HG03045 (cell line): ENCODE results near the gene KANSL3.

Experiments
- ATAC-seq: cut with Tn5 transposase; IDR thresholded peaks from one replicate; pipeline ENCODE4 v1.9.1; 2021; ENCODE audit warnings: mild to moderate bottlenecking, moderate library complexity; ENCODE audit not compliant: unreplicated experiment

KANSL3 gene

DNA sequence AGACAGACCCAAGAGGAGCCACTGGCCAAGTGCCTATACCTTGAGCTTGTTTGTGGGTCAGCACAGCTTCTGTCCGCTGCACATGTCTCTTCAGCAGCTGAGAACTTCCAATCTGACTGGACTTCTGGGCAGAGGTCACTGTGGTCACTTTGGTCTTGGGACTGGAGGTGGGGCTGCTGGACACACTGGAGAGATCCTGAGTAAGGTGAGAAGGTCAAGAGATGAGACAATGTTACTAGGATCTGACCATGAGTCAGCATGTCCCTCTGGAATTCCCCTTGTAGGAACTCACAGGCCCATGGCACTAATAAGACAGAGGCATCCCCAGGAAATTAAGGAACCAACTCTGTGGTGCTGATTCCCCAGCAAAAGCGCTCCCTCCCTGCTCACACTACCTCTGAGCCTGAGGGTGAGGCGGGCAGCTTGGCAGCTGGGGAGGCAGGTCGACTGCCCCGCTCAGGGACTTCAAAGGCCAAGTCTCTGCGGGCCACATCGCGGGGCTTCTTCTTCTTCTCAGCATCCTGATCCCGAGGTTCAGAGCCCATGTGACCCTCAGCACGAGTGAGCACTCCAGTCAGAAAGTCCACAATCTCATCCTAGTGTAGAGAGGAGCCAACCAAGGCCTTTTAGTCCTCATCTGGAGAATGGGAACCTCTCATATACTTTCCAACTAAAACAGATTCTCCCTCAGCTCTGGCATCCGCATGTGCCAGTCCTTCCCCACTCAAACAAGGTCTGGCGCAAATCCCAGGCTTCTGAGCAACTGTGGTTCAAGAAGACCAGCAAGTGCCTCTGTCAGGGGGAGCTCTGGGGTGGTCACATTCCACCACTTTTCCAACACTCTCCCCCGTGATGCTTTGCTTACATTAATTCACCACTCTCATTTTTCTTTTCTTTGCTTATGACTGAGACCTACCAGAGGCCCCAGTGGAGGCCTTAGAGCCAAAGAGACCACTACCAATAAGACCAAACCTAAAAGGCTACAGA is 29.4 kb downstream of the KANSL3 start:
- no peak for ATAC-seq

DNA sequence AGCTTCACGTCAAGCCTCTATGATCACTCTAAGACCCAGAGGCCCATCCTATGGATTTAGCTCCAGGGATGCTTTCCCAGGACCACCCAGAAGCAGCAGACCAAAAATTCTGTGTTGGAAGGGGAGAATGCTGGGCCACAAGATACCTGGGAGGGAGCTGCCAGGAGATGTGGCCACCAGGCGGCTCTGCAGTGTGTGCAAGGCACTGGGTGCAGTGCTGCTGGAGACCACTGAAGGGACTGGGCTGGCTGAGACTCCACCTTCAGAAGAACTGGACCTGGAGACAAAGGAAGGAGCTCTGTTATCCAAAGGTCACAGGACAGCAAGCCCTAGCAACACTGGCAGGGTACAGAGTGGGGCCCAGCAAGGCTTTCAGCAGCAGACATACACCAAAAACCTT is 34.0 kb downstream of the KANSL3 start:
- no peak for ATAC-seq

DNA sequence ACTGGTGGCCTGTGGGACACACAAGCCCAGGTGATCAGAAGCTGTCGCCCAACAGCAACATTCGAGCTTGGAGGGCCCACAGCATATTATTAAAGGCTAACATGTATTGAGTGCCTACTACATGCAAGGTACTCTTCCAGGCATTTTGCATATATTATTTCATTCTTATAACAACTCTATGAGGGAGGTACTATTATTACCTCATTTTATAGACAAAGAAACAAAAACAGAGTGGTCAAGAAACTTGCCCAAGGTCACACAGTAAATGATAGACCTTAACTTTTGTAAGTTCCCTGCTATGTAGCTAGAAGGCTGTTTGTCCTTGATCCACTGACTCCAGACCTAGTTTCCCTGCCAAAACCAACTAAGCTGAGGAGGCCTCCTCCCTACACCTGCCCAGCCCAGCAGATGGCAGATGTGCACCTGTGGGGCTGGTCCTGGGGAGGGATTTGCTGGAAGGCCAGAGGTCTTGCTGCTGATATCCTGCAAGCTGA is 35.7 kb downstream of the KANSL3 start:
- no peak for ATAC-seq

DNA sequence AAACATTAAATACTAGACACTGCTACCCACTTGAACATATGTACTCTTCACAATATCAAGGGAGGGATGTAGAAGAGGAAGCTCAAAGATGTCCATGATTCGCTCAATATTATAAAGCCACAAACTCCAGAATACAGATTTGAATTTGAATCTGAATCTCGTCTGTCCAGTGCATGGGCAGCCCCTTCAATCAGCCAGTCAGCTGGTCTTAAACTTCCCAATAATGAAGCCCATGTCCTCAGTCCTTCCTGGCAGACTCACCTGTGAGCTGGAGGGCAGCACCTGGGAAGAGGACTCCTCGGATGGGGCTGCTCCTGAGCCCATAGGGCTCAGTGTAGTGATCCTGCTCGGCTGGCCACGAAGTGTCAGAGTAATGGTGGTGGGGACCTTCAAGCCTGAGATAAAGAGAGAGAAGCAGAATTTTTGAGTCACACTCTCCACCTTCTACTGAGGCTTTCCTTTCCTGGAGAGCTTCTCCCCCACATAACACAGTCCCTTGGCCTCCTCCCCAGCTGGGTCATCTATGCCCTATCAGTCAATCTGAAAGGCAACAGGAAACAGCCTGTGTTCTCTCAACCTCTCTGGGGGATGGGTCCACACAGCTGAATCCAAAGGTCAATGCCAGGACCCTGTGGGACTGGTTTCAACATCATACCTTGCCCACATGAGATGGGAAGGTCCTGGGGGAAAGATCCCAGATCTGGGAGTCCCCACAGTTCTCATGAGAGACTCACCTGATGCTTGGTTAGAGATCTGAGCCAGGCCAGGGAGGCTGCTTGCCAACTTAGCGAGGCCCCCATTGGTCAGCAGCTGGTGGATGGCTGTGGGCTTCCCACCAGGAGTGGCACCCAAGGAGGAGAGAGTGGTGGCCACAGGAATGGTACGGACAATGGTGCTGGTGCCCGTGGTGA is 36.5 kb downstream of the KANSL3 start:
- ATAC-seq = no peak

GRCh38 chr2:96599941-96600340 is 38.2 kb downstream of the KANSL3 start:
- no peak for ATAC-seq

GRCh38 chr2:96596596-96596995 is 41.5 kb downstream of the KANSL3 start:
- ATAC-seq = no peak

DNA sequence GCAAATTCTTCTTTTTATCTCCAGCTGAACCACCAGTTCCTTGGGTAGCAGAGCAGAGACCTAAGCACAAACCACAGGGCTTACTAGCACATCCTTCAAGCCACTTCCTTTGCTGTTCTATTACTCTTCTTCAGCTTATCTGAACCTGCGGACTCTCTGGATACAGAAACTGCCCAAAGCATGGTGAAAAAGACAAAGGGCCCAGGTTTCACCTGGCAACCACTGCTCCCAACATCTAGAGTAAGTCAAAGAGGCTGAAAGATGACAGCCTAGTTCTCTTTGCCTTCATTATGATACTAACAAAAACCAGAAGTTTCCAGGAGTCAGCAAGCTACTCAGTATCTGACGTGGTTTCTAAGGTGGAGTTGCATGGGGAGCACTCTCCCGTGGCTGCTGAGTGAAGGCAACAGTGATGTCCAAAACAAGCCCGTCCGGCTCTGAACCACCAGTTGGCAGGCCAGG is 43.4 kb downstream of the KANSL3 start:
- ATAC-seq = no peak

DNA sequence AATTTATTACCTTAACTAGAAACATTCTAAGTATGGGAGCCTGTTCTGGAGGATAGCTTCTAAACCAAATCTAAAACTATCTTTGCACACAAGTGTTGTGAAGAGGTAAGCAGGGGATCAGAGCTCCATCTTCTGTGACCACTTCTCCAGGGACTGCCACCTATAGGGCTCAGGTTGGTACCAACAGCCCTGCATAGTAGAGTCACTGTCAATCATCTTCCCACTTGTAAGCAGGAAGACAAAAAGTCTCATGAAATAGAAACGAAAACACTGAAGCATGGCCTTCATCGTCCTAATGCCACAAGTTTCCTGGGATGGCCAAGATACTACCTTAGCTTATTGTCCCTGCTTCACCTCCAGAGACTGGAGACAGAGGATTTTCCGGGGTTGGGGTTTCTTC is 43.8 kb downstream of the KANSL3 start:
- ATAC-seq = no peak

DNA sequence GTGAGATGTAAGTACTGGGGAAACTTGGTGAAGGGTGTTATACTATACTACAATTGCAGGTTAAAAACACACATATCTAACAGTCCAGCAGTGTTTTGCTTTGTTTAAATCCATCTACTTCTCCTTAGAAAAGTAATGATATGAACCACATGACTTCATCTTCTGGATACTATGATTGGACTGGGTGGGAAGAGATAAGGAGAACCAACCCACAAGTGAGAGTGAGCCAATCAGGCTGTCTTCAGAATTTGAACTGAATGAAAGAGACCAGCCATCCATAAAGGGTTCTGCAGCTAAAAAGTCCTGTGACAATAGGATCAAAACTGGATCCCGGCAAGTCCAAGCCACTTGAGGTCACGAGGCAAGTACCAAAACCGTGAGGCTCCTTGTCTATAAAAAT is 46.6 kb downstream of the KANSL3 start:
- ATAC-seq = no peak

- no peak for ATAC-seq
These were observed 47.1 kb downstream of the KANSL3 start for GRCh38 chr2:96591054-96591453.

GRCh38 chr2:96587843-96588242 is 50.3 kb downstream of the KANSL3 start:
- ATAC-seq = no peak

DNA sequence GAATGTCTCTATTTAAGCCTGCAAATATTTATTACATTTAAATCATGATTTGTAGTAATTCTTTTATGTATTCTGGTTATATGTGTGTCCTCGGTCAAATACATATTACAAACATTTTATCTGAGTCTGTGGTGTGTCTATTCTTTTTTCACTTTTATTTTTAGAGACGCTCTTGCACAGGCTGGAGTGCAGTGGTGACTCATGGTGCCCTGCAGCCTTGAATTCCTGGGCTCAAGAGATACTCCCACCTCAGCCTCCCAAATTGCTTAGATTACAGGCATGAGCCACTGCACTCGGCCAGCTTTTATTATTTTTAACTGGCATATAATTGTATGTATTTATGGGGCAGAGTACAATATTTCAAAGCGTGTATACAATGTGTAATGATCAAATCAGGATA is 54.1 kb downstream of the KANSL3 start:
- ATAC-seq = no peak

GRCh38 chr2:96580771-96581170 is 57.3 kb downstream of the KANSL3 start:
- no peak for ATAC-seq

DNA sequence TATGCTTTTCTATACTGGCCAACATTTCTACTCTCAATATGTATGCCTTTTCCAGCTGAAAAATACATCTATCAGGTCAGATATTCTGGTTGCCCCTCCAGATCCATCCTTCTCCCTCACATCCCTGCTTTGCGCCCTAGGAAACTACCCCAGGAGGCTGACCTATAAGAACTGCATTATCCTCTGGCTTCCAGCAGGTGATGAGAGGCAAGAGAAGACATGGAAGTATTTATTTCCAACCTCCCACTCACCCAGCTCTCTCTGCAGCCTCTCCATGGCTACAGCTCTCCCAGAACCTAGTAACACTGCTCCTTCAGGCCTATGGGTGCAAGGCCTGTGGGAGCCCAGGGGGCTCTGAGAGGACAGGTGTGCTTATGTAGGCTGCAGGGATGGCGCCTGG is 58.7 kb downstream of the KANSL3 start:
- no peak for ATAC-seq

- no peak for ATAC-seq
These were observed 59.4 kb downstream of the KANSL3 start for GRCh38 chr2:96578731-96579130.

DNA sequence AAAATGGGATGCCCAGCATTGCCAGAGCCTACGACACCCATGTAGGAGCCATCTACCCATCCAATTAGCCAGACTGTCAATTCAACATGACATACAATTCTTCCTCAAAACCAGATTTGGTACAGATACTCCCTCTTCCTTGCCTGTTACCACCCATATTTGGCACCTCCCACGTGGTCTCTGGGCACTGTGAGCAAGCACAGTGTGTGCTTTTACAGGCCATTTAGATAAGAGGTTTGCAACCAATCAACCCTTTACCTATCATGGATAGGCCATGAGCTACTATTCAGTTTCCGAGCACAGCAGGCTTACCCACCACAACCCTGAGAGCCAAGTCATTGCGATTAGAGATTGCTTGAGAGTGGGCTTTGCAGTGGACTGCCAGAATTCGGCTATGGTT is 60.6 kb downstream of the KANSL3 start:
- ATAC-seq = no peak

DNA sequence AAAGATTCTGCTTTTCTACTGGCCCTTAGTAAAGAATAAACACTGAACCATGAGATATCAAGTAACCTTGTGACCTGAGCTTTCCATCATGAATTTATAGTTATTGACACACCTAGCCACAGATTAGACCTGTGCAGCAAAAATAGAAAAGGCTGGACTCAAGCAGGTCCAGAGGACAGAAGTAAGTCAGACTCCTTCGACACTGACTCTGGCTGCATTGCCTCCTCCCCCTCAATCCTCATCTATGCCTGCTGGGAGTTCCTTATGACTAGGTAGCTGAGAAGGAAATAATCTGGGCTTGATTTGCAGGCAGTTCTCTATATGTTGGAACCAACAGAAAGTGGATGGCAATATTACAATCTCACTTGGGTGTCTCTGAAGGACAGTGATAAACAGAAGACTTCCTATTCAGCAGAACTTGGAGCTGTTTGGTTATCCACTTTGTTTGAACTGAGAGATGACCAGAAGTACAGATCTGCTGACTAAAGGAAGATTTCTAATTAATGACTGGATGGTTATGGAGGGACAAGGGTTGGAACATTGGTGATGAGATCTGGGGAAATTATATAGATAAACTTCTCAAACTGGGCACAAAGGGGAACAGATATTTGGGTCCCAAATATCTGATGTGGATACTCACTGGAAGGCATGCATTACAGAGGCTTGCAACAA is 62.2 kb downstream of the KANSL3 start:
- no peak for ATAC-seq

GRCh38 chr2:96574364-96574763 is 63.7 kb downstream of the KANSL3 start:
- no peak for ATAC-seq

DNA sequence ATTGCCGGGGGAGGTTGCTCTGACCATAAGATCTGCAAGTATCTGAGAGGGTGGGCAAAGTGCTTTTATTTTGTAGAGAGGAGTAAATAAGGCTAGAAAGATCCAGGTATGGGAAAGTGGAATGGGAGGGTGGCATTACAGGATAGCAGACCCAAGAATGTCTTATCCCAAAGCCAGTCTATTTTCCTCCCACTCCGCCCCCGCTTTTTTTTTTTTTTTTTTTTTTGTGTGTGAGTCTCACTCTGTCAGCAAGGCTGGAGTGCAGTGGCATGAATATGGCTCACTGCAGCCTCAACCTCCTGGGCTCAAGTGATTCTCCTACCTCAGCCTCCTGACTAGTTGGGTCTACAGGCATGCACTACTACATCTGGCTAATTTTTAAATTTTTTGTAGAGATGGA is 70.0 kb downstream of the KANSL3 start:
- ATAC-seq = no peak

DNA sequence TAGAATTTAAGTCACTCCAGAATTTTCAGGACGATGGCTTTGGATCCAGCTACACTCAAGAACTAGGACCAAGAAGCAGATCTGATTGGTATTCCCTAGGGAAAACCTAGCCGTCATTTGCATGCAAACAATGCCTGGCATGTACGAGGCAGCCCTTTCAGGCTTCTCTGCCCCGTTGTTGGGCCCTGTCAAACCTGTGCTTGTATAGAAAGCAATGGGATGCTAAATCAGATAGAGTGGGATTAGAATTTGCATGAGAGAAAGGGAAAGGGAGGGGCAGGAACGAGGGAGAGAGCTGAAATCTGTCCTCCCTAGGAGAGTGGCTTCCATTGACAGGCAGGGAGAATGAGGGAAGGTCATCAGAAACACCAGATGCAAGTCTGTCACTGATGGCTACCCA is 73.0 kb downstream of the KANSL3 start:
- ATAC-seq = no peak

DNA sequence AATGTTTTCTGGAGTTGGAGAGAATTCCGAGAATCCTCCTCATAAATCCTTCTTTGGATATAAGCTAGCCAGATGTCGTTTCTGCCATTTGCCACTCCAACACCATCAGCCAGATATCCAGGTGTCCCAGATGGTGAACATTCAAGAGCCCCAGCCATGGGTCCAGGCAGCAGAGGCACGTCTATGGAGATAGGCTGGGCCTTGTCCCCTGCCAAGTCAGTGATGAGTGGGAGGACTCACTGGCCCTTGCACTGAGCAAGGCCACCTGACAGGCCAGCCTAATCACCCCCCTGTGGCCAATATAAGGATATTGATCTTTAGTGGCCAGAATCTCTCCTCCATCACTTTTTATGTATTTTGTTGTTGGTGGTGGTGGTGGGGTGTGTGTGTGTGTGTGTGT is 73.5 kb downstream of the KANSL3 start:
- no peak for ATAC-seq
